Eye (tissue), 1 donor: ENCODE results near the gene PCDHA6.
"Not testable (repeated sequence)": the region's sequence is repeated elsewhere in the genome, so short reads cannot be mapped to it uniquely, and the experiment has no call there.

ENCODE experiments used
- DNase-seq: peaks from one replicate; pipeline ENCODE4 v3.0.0-alpha.2; 2015

Gene PCDHA6

GRCh38 chr5:140822969-140823368, 4.8 kb upstream of the PCDHA6 start:
- not testable (repeated sequence) for DNase-seq

- no peak for DNase-seq
These were observed 4.3 kb upstream of the PCDHA6 start for GRCh38 chr5:140823475-140823874.

- peak; percentile 1 for DNase-seq
These were observed 590 bp downstream of the PCDHA6 start for GRCh38 chr5:140828362-140828737.

GRCh38 chr5:140829511-140830501, 2.0 kb downstream of the PCDHA6 start:
- DNase-seq = not testable (repeated sequence)

GRCh38 chr5:140833993-140834392, 6.2 kb downstream of the PCDHA6 start, which contains the start of gene PCDHA7:
Gene PCDHA7, plus strand, starts transcription at chr5:140834269. Its CDS starts 115 bp downstream, at chr5:140834384.
- DNase-seq = peak; percentile 10

GRCh38 chr5:140834439-140835008, 6.8 kb downstream of the PCDHA6 start:
- DNase-seq = not testable (repeated sequence)

- no peak for DNase-seq
These were observed 8.1 kb downstream of the PCDHA6 start for GRCh38 chr5:140835622-140836510.

GRCh38 chr5:140840978-140841962, 13.5 kb downstream of the PCDHA6 start, which contains the start of gene PCDHA8:
Gene PCDHA8, plus strand, starts transcription at chr5:140841187. Its CDS starts 135 bp downstream, at chr5:140841322.
- peak; percentile 2 for DNase-seq

- DNase-seq = no peak
These were observed 15.3 kb downstream of the PCDHA6 start for GRCh38 chr5:140842798-140843733.

GRCh38 chr5:140848139-140849102, 20.7 kb downstream of the PCDHA6 start, which contains the start of gene PCDHA9:
Gene PCDHA9, plus strand, starts transcription at chr5:140848382. Its CDS starts 114 bp downstream, at chr5:140848496.
- DNase-seq = peak; percentile 4

- not testable (repeated sequence) for DNase-seq
These were observed 22.3 kb downstream of the PCDHA6 start for GRCh38 chr5:140849831-140850634.

GRCh38 chr5:140855772-140856674, 28.3 kb downstream of the PCDHA6 start, which contains the start of gene PCDHA10:
Gene PCDHA10, plus strand, starts transcription at chr5:140855897. Its CDS starts 152 bp downstream, at chr5:140856049.
- peak; percentile 25 for DNase-seq

GRCh38 chr5:140857177-140857986, 29.6 kb downstream of the PCDHA6 start:
- DNase-seq = no peak

GRCh38 chr5:140857987-140858240, 30.2 kb downstream of the PCDHA6 start:
- DNase-seq = no peak

GRCh38 chr5:140862441-140863295, 34.9 kb downstream of the PCDHA6 start:
- no peak for DNase-seq
